ENCODE results near the gene CA10. TPM values are rescaled to one million over a fixed set of nuclear protein-coding genes. Genes with fewer than 3 reads are reported as not detected.

Gene CA10
- polyA plus RNA-seq, 4 donors, result 11.7 to 17.3 (median 14.5) TPM

- DNase-seq (ENCODE audit: low read depth in 4 of 4, low spot score in 3 of 4), result no peak
Measured at GRCh38 chr17:51739245-51739886, 419.1 kb downstream of the CA10 start.

GRCh38 chr17:51736356-51736755 lies 422.2 kb downstream of the CA10 start:
- no peak for DNase-seq (ENCODE audit: low read depth in 4 of 4, low spot score in 3 of 4)

GRCh38 chr17:51734976-51735375 lies 423.5 kb downstream of the CA10 start:
- DNase-seq (ENCODE audit: low read depth in 4 of 4, low spot score in 3 of 4), result no peak

GRCh38 chr17:51734462-51734861 lies 424.1 kb downstream of the CA10 start:
- no peak for DNase-seq (ENCODE audit: low read depth in 4 of 4, low spot score in 3 of 4)

- no peak for DNase-seq (ENCODE audit: low read depth in 4 of 4, low spot score in 3 of 4)
Measured at GRCh38 chr17:51733166-51733565, 425.3 kb downstream of the CA10 start.

GRCh38 chr17:51731941-51732722 lies 426.4 kb downstream of the CA10 start:
- no peak for DNase-seq (ENCODE audit: low read depth in 4 of 4, low spot score in 3 of 4)

GRCh38 chr17:51730303-51731050 lies 428.0 kb downstream of the CA10 start:
- peak in 1 of 4 donors; percentile 12 for DNase-seq (ENCODE audit: low read depth in 4 of 4, low spot score in 3 of 4)

- DNase-seq (ENCODE audit: low read depth in 4 of 4, low spot score in 3 of 4), result no peak
Measured at GRCh38 chr17:51725185-51725584, 433.3 kb downstream of the CA10 start.

- no peak for DNase-seq (ENCODE audit: low read depth in 4 of 4, low spot score in 3 of 4)
Measured at GRCh38 chr17:51724043-51724580, 434.4 kb downstream of the CA10 start.

GRCh38 chr17:51722994-51723393 lies 435.5 kb downstream of the CA10 start:
- no peak for DNase-seq (ENCODE audit: low read depth in 4 of 4, low spot score in 3 of 4)

GRCh38 chr17:51721730-51722129 lies 436.8 kb downstream of the CA10 start:
- no peak for DNase-seq (ENCODE audit: low read depth in 4 of 4, low spot score in 3 of 4)

- DNase-seq (ENCODE audit: low read depth in 4 of 4, low spot score in 3 of 4), result no peak
Measured at GRCh38 chr17:51720439-51720838, 438.1 kb downstream of the CA10 start.

- no peak for DNase-seq (ENCODE audit: low read depth in 4 of 4, low spot score in 3 of 4)
Measured at GRCh38 chr17:51718983-51719382, 439.5 kb downstream of the CA10 start.

GRCh38 chr17:51711581-51711980 lies 446.9 kb downstream of the CA10 start:
- DNase-seq (ENCODE audit: low read depth in 4 of 4, low spot score in 3 of 4), result no peak

- DNase-seq (ENCODE audit: low read depth in 4 of 4, low spot score in 3 of 4), result no peak
Measured at GRCh38 chr17:51710634-51710979, 447.9 kb downstream of the CA10 start.

GRCh38 chr17:51709694-51710633 lies 448.6 kb downstream of the CA10 start:
- no peak for DNase-seq (ENCODE audit: low read depth in 4 of 4, low spot score in 3 of 4)

- DNase-seq (ENCODE audit: low read depth in 4 of 4, low spot score in 3 of 4), result no peak
Measured at GRCh38 chr17:51707216-51707615, 451.3 kb downstream of the CA10 start.

GRCh38 chr17:51706093-51706492 lies 452.4 kb downstream of the CA10 start:
- no peak for DNase-seq (ENCODE audit: low read depth in 4 of 4, low spot score in 3 of 4)

- peak in 3 of 4 donors; percentile 12 to 37 (median 31) for DNase-seq (ENCODE audit: low read depth in 4 of 4, low spot score in 3 of 4)
Measured at GRCh38 chr17:51703361-51704341, 454.9 kb downstream of the CA10 start.
